ENCODE results near the gene MACF1.

Gene MACF1

GRCh38 chr1:39167632-39168209 is 36.8 kb upstream of the MACF1 start:
- no peaks in the 10 kb centered on the region for H3K36me3 ChIP-seq (ENCODE audit: control insufficient read depth, insufficient read depth, low read length, severe bottlenecking)
- peak; percentile 41 for DNase-seq (ENCODE audit: low read depth)
- peaks cover 5% of the 10 kb centered on the region for H3K4me1 ChIP-seq (ENCODE audit: control insufficient read depth, insufficient read depth, low read length)
- H3K9me3 ChIP-seq (ENCODE audit: control insufficient read depth, low read length) = no peaks in the 10 kb centered on the region
- H3K27me3 ChIP-seq (replicated peaks; ENCODE audit: control insufficient read depth, insufficient read depth, low read length) = no peaks in the 10 kb centered on the region
- no peak overlapping the region for H3K9ac ChIP-seq (ENCODE audit: low read length)
- no peak overlapping the region for H3K4me3 ChIP-seq (ENCODE audit: low read length)

DNA sequence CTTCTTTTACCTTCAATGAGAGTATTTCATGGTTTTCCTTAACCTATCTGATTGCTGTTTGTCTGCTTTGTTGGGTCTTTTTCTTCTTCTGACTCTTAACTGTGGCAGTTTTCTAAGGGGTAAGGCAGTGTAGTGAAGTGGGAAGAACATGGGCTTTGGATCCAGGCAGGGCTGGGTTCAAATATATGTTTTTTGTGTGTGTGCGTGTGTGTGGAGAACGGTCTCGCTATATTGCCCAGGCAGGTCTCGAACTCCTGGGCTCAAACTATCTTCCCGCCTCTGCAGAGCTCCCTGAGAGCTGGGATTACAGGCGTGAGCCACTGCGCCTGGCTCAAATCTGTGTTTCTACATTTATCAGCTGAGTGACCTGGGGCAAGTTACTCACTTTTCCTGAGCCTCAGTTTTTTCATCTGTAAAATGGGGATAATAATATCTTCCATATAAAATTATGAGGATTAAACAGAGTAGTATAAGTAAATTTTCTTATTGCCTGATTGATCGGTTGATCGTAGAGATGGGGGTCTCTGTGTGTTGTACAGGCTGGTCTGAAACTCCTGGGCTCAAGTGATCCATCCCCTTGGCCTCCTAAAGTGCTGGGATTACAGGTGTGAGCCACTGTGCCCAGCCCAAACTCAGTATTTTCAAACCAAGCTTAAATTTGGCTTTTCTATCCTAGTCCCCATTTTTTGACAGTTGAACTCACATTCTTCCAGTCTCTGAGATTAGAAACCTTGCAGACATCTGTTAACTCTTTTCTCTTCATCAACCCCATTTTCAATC is 36.0 kb upstream of the MACF1 start:
- H3K36me3 ChIP-seq (ENCODE audit: control insufficient read depth, insufficient read depth, low read length, severe bottlenecking) = no peaks in the 10 kb centered on the region
- DNase-seq (ENCODE audit: low read depth) = no peak
- no peaks in the 10 kb centered on the region for H3K9me3 ChIP-seq (ENCODE audit: control insufficient read depth, low read length)
- no peaks in the 10 kb centered on the region for H3K27me3 ChIP-seq (replicated peaks; ENCODE audit: control insufficient read depth, insufficient read depth, low read length)
- no peak overlapping the region for H3K9ac ChIP-seq (ENCODE audit: low read length)
- H3K4me3 ChIP-seq (ENCODE audit: low read length) = no peak overlapping the region
- peaks cover 8% of the 10 kb centered on the region for H3K4me1 ChIP-seq (ENCODE audit: control insufficient read depth, insufficient read depth, low read length)

- Histone ChIP-seq H3K27me3 (replicated peaks; ENCODE audit: control insufficient read depth, insufficient read depth, low read length) (no peaks in the 10 kb centered on the region), H3K36me3 (ENCODE audit: control insufficient read depth, insufficient read depth, low read length, severe bottlenecking) (no peaks in the 10 kb centered on the region), H3K9ac (ENCODE audit: low read length) (no peak overlapping the region), H3K9me3 (ENCODE audit: control insufficient read depth, low read length) (no peaks in the 10 kb centered on the region), H3K4me3 (ENCODE audit: low read length) (no peak overlapping the region), H3K4me1 (ENCODE audit: control insufficient read depth, insufficient read depth, low read length) (peaks cover 24% of the 10 kb centered on the region)
- no peak for DNase-seq (ENCODE audit: low read depth)
Observed at GRCh38 chr1:39170731-39171667, 33.5 kb upstream of the MACF1 start.

GRCh38 chr1:39173119-39173994 is 31.1 kb upstream of the MACF1 start:
- DNase-seq (ENCODE audit: low read depth) = no peak
- H3K4me3 ChIP-seq (ENCODE audit: low read length) = peak overlapping the region; percentile 49
- H3K27me3 ChIP-seq (replicated peaks; ENCODE audit: control insufficient read depth, insufficient read depth, low read length) = no peaks in the 10 kb centered on the region
- H3K9ac ChIP-seq (ENCODE audit: low read length) = peak overlapping the region; percentile 6
- peaks cover 22% of the 10 kb centered on the region for H3K4me1 ChIP-seq (ENCODE audit: control insufficient read depth, insufficient read depth, low read length)
- no peaks in the 10 kb centered on the region for H3K36me3 ChIP-seq (ENCODE audit: control insufficient read depth, insufficient read depth, low read length, severe bottlenecking)
- H3K9me3 ChIP-seq (ENCODE audit: control insufficient read depth, low read length) = no peaks in the 10 kb centered on the region

GRCh38 chr1:39173995-39174380 is 30.5 kb upstream of the MACF1 start:
- Histone ChIP-seq H3K4me1 (ENCODE audit: control insufficient read depth, insufficient read depth, low read length) (peaks cover 29% of the 10 kb centered on the region), H3K9ac (ENCODE audit: low read length) (peak overlapping the region; percentile 6), H3K4me3 (ENCODE audit: low read length) (peak overlapping the region; percentile 49), H3K27me3 (replicated peaks; ENCODE audit: control insufficient read depth, insufficient read depth, low read length) (no peaks in the 10 kb centered on the region), H3K36me3 (ENCODE audit: control insufficient read depth, insufficient read depth, low read length, severe bottlenecking) (no peaks in the 10 kb centered on the region), H3K9me3 (ENCODE audit: control insufficient read depth, low read length) (no peaks in the 10 kb centered on the region)
- no peak for DNase-seq (ENCODE audit: low read depth)

DNA sequence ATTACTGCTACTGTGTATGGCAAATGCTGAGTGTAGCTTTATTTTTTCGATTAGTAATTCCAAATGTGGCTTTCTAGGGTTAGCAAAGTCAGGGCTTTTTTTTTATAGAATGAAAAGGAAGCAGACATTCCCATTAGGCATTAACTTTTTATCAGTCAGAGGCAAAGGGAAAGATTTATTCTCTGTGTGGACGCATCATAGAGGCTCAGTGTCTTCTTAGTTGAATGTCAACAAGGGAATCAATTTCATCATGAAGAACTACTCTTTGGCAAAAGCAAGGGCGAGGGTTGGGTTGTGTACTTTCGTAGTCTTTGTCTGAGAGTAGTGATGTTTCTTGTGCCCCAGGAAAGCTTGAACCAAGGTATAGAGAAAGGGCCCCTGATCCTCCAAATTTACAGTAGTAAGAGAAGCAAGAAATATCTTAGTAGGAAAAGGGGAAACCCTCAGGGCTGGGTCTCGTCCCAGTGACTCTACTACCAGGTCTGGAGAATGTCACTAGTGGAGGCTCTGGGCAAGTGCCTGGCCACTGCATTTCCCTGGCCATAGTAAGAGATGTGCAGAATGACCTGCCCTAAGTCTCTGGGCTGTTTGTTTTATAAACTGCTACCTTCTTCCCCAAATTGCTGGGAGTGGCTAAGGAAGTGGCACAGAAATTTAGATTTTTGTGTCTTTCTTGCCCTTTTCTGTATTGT is 30.0 kb upstream of the MACF1 start:
- Histone ChIP-seq H3K4me1 (ENCODE audit: control insufficient read depth, insufficient read depth, low read length) (peaks cover 33% of the 10 kb centered on the region), H3K4me3 (ENCODE audit: low read length) (peak overlapping the region; percentile 49), H3K27me3 (replicated peaks; ENCODE audit: control insufficient read depth, insufficient read depth, low read length) (no peaks in the 10 kb centered on the region), H3K36me3 (ENCODE audit: control insufficient read depth, insufficient read depth, low read length, severe bottlenecking) (no peaks in the 10 kb centered on the region), H3K9me3 (ENCODE audit: control insufficient read depth, low read length) (no peaks in the 10 kb centered on the region), H3K9ac (ENCODE audit: low read length) (no peak overlapping the region)
- DNase-seq (ENCODE audit: low read depth) = no peak

- Histone ChIP-seq H3K9ac (ENCODE audit: low read length) (no peak overlapping the region), H3K36me3 (ENCODE audit: control insufficient read depth, insufficient read depth, low read length, severe bottlenecking) (peaks cover 6% of the 10 kb centered on the region), H3K27me3 (replicated peaks; ENCODE audit: control insufficient read depth, insufficient read depth, low read length) (no peaks in the 10 kb centered on the region), H3K4me1 (ENCODE audit: control insufficient read depth, insufficient read depth, low read length) (peaks cover 33% of the 10 kb centered on the region), H3K9me3 (ENCODE audit: control insufficient read depth, low read length) (no peaks in the 10 kb centered on the region), H3K4me3 (ENCODE audit: low read length) (no peak overlapping the region)
- no peak for DNase-seq (ENCODE audit: low read depth)
Observed at GRCh38 chr1:39177706-39178105, 26.8 kb upstream of the MACF1 start.

DNA sequence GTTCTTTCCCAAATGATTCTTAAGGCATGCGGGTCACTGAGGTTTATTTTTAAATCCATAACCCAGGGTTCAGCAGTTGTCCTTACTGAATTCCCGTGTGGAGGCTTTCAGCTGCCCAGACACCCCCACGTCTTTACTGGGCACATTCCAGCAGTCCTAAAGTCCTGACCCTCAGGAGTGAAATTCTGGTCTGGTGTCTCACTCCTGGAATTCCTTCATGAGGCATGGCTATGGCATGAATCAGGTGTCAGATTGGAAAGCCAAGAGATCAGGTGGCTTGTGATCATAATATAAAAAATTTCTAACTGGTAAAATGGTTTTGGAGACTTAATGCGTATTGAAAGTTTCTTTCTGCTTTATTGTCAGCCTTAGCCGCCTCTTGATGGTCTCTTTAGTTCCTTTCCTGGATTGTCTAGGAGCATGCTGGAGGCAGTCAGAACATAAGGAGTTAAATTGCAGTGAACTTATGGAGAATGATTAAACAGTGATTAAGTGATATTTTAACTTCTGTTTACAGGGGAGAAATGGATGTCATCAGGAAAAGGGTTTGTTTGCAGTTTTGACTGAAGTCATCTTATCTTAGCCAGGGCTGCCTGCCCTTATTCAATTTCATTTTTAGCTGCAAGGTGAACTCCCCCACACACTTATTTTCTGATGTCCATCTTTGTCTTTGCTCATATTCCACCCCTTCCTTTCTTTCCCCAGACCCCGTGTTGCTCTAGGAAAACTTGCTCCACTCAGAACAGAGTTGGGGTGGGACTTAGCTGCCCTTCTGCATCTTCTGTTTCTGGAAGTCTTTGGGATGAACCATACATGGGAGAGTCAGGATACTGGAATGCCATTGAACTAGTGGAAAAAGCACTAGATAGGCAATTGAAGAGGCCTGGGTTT is 25.7 kb upstream of the MACF1 start:
- H3K4me3 ChIP-seq (ENCODE audit: low read length) = no peak overlapping the region
- H3K36me3 ChIP-seq (ENCODE audit: control insufficient read depth, insufficient read depth, low read length, severe bottlenecking) = peaks cover 6% of the 10 kb centered on the region
- DNase-seq (ENCODE audit: low read depth) = peak; percentile 51
- no peak overlapping the region for H3K9ac ChIP-seq (ENCODE audit: low read length)
- peaks cover 27% of the 10 kb centered on the region for H3K4me1 ChIP-seq (ENCODE audit: control insufficient read depth, insufficient read depth, low read length)
- no peaks in the 10 kb centered on the region for H3K9me3 ChIP-seq (ENCODE audit: control insufficient read depth, low read length)
- H3K27me3 ChIP-seq (replicated peaks; ENCODE audit: control insufficient read depth, insufficient read depth, low read length) = no peaks in the 10 kb centered on the region

DNA sequence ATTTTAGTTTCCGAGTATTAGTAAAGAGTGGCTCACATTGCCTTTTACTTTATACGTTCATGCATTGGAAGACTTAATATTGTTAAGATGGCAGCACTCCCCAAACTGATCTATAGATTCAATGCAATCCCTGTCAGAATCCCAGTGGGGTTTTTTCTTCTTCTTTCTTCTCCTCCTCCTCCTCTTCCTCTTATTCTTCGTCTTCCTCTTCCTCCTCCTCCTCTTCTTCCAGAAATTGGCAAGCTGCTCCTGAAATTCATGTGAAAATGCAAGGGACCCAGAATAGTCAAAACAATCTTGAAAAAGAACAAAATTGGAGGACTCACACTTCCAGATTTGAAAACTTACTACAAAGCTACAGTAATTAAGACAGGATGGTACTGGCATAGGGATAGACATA is 23.2 kb upstream of the MACF1 start:
- Histone ChIP-seq H3K4me1 (ENCODE audit: control insufficient read depth, insufficient read depth, low read length) (peaks cover 21% of the 10 kb centered on the region), H3K36me3 (ENCODE audit: control insufficient read depth, insufficient read depth, low read length, severe bottlenecking) (peaks cover 6% of the 10 kb centered on the region), H3K9ac (ENCODE audit: low read length) (no peak overlapping the region), H3K9me3 (ENCODE audit: control insufficient read depth, low read length) (no peaks in the 10 kb centered on the region), H3K27me3 (replicated peaks; ENCODE audit: control insufficient read depth, insufficient read depth, low read length) (no peaks in the 10 kb centered on the region), H3K4me3 (ENCODE audit: low read length) (no peak overlapping the region)
- no peak for DNase-seq (ENCODE audit: low read depth)
